Measurements from ENCODE around the gene C6orf136.

Gene C6orf136

GRCh38 chr6:30646450-30647241 is at the start of gene C6orf136:
C6orf136 (plus strand) TSS chr6:30647133; CDS start chr6:30647232, 99 bp downstream.
- DNase-seq = peak; percentile 90

- DNase-seq = peak; percentile 68
Measured at GRCh38 chr6:30597315-30598144, 49.4 kb upstream of the C6orf136 start.

- DNase-seq = no peak
Measured at GRCh38 chr6:30598912-30599624, 47.9 kb upstream of the C6orf136 start.

GRCh38 chr6:30599625-30600324 is 47.2 kb upstream of the C6orf136 start:
- no peak for DNase-seq

GRCh38 chr6:30600451-30600961 is 46.4 kb upstream of the C6orf136 start:
- DNase-seq = no peak

- DNase-seq = no peak
Measured at GRCh38 chr6:30601436-30601814, 45.5 kb upstream of the C6orf136 start.

GRCh38 chr6:30601815-30602641 is 44.9 kb upstream of the C6orf136 start:
- no peak for DNase-seq

GRCh38 chr6:30603961-30604360 is 43.0 kb upstream of the C6orf136 start:
- no peak for DNase-seq

GRCh38 chr6:30610065-30610464 is 36.9 kb upstream of the C6orf136 start:
- DNase-seq = no peak

GRCh38 chr6:30611150-30611855 is 35.6 kb upstream of the C6orf136 start:
- no peak for DNase-seq

- DNase-seq = no peak
Measured at GRCh38 chr6:30611856-30612194, 35.1 kb upstream of the C6orf136 start.

- DNase-seq = no peak
Measured at GRCh38 chr6:30612213-30612612, 34.7 kb upstream of the C6orf136 start.

GRCh38 chr6:30612687-30613248 is 34.2 kb upstream of the C6orf136 start:
- DNase-seq = peak; percentile 51

GRCh38 chr6:30613251-30614043 is 33.5 kb upstream of the C6orf136 start:
- DNase-seq = no peak

- DNase-seq = no peak
Measured at GRCh38 chr6:30614044-30614842, 32.7 kb upstream of the C6orf136 start.

- DNase-seq = peak; percentile 98
Measured at GRCh38 chr6:30614843-30615218, 32.1 kb upstream of the C6orf136 start.

GRCh38 chr6:30615219-30615957 is 31.5 kb upstream of the C6orf136 start:
- peak; percentile 95 for DNase-seq

Data from fibroblast of skin of right quadriceps (primary cell).